Kidney (tissue), 14 donors: ENCODE results near the gene DMRTB1. TPM values are rescaled to one million over a fixed set of nuclear protein-coding genes. Genes with fewer than 3 reads are reported as not detected.

ENCODE experiments used
- DNase-seq, 5 donors: peaks; one replicate each; pipeline ENCODE4 v3.0.0-alpha.2; 2013 to 2020
- FAIRE-seq: peaks from 2 replicates; lab custom pipeline; 2012; peaks lifted over from hg19 to GRCh38; lab: Jason Lieb, UNC
- H3K27ac ChIP-seq, 2 donors: one replicate each; pipeline ENCODE4 v1.7.0; 2013; ENCODE audit warnings: low read depth in 2 of 2, low read length in 2 of 2, inconsistent platforms in 1 of 2
- H3K27me3 ChIP-seq: one replicate; pipeline ENCODE4 v1.7.1; 2013; ENCODE audit warnings: low read length, inconsistent platforms; ENCODE audit not compliant: control insufficient read depth, insufficient read depth
- H3K36me3 ChIP-seq, 3 donors: one replicate each; pipeline versions ENCODE4 v1.7.0 to v1.7.1; 2013; ENCODE audit warnings: low read length in 3 of 3, control low read depth in 1 of 3, inconsistent platforms in 1 of 3; ENCODE audit not compliant: insufficient read depth in 3 of 3, control insufficient read depth in 2 of 3
- H3K4me1 ChIP-seq, 3 donors: one replicate each; pipeline versions ENCODE4 v1.7.0 to v1.7.1; 2013; ENCODE audit warnings: low read length in 3 of 3, inconsistent platforms in 1 of 3, low read depth in 1 of 3; ENCODE audit not compliant: control insufficient read depth in 2 of 3, insufficient read depth in 2 of 3
- H3K4me3 ChIP-seq, 3 donors: one replicate each; pipeline versions ENCODE4 v1.7.0 to v1.8.1; 2013; ENCODE audit warnings: low read length in 3 of 3, control low read depth in 1 of 3, inconsistent platforms in 1 of 3
- H3K9ac ChIP-seq, 3 donors: one replicate each; pipeline versions ENCODE4 v1.7.0 to v1.7.1; 2013; ENCODE audit warnings: low read length in 3 of 3, control low read depth in 1 of 3, inconsistent platforms in 1 of 3
- H3K9me3 ChIP-seq, 3 donors: one replicate each; pipeline versions ENCODE4 v1.7.0 to v1.7.1; 2013; ENCODE audit warnings: low read length in 3 of 3, control low read depth in 1 of 3, inconsistent platforms in 1 of 3; ENCODE audit not compliant: control insufficient read depth in 2 of 3, insufficient read depth in 1 of 3
- intact Hi-C: fragments of 100-400 bp; cut with DNase I; formaldehyde crosslinking; loops from one replicate; pipeline ENCODE4 v1.11.1; 2022
- polyA plus RNA-seq: library from polyadenylated mRNA; stranded (reverse); fragments of 350-450 nt; fragmentation: Illumina TruSeq; extraction: RNeasy Lipid Tissue Mini Kit (QIAGEN cat#74804); gene quantifications from one replicate; pipeline ENCODE4 v1.2.3, GENCODE V29; 2014; ENCODE audit warnings: low read depth, low replicate concordance; ENCODE audit not compliant: insufficient read depth
- total RNA-seq: library from RNA; stranded (reverse); fragmentation: NEBNext Ultra II Directional; extraction: Animal tissue kit (Norgen Biotek cat#: 25700); gene quantifications from one replicate; pipeline ENCODE4 v1.2.1, GENCODE V29; 2021
- TF ChIP-seq, protein P1 (sequence below): IDR thresholded peaks from 3 replicates; pipeline ENCODE4 v1.5.1; 2012; ENCODE audit warnings: mild to moderate bottlenecking, moderate library complexity, borderline replicate concordance; ENCODE audit not compliant: insufficient read depth; ENCODE audit errors: extremely low read depth
- donor health status: control.
- donor health status: control.
- donor health status: control.
- donor health status: control.
- donor health status: control.
- donor health status: DM: yes; HTN: yes; CAD: no.
- donor health status: Normal renal cell carcinoma (clear cell type).

The DMRTB1 gene
- total and polyA plus RNA-seq, 2 donors from 2014 or later = not detected

DNA sequence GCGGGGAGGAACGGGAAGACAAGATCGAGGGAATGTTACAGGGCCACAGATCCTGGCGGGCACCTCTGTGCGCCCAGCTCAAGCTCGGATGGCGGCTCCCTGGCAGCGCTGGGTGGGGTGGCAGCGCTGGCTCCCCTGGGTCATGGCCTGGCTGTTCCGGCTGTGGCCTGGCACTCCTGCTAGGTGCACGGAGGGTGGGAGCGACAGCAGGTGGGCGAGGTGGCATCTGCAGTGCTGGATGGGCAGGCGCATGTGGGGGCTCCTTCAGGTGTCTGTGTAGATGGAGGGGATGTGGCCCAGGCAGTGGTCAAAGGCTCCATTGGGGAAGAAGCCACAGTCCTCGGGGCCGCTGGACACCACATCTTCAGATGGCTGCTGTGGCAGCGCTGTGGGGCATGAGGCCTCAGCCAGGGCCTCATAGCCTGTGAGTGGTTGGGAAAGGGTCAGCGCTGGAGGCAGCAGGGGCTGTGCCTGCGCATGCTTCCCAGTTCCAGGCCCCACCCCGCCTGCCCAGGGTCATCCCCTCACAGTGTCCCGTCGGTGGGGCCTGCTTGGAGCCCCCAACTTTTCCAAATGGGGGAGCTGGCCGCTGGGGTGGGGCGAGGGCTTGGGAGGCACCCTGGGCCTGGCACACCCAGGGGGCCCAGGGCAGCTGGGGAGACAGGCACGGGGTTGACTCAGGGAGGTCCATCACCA, 47.3 kb downstream of the DMRTB1 start:
- intact Hi-C loops = no loop called here
- H3K27me3 ChIP-seq = no peaks in the 10 kb centered on the region
- TF ChIP-seq, protein P1, sequence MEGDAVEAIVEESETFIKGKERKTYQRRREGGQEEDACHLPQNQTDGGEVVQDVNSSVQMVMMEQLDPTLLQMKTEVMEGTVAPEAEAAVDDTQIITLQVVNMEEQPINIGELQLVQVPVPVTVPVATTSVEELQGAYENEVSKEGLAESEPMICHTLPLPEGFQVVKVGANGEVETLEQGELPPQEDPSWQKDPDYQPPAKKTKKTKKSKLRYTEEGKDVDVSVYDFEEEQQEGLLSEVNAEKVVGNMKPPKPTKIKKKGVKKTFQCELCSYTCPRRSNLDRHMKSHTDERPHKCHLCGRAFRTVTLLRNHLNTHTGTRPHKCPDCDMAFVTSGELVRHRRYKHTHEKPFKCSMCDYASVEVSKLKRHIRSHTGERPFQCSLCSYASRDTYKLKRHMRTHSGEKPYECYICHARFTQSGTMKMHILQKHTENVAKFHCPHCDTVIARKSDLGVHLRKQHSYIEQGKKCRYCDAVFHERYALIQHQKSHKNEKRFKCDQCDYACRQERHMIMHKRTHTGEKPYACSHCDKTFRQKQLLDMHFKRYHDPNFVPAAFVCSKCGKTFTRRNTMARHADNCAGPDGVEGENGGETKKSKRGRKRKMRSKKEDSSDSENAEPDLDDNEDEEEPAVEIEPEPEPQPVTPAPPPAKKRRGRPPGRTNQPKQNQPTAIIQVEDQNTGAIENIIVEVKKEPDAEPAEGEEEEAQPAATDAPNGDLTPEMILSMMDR = no peak
- no peak overlapping the region for H3K27ac ChIP-seq
- H3K4me1 ChIP-seq = peaks cover 0 to 4% (median 0%) of the 10 kb centered on the region in 3 donors
- no peak for FAIRE-seq
- H3K9ac ChIP-seq = no peak overlapping the region
- DNase-seq = no peak
- no peaks in the 10 kb centered on the region for H3K9me3 ChIP-seq
- H3K36me3 ChIP-seq = no peaks in the 10 kb centered on the region
- no peak overlapping the region for H3K4me3 ChIP-seq

DNA sequence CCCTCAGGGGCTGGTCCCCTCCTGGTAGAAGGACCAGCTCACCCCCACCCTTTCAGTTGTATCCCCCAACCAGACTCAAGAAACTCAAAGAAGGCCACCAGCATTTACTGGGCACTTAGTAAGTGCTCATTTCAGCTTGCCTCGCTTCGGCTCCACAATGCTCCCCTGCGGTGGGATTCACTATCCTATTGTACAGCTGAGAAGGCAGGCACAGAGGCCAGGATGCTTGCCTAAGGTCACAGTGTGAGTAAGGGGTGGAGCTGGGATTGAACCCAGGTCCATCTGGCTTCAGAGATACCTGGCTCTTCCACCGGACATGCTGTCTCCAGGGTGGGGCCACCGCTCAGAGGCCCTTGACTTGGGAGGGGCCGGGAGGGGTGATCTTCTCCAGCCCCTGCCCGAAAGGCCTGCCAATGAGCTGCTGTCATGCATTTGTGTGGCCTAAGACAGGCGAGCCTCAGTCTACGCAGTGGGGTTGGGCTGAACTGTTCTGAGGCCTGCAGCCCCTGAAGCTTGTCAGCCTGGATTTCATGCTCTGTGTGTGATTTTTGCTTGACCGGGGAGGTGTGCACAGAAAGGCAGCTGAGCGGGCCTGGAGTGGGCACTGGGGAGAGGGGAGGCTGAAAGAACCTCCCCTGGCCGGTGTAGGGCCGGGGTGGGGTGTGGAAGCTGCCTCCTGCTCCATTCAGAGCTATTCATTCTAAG, 48.1 kb downstream of the DMRTB1 start:
- H3K9ac ChIP-seq = no peak overlapping the region
- intact Hi-C loops = no loop called here
- no peak overlapping the region for H3K27ac ChIP-seq
- H3K9me3 ChIP-seq = no peaks in the 10 kb centered on the region
- peaks cover 0 to 4% (median 0%) of the 10 kb centered on the region in 3 donors for H3K4me1 ChIP-seq
- no peak overlapping the region for H3K4me3 ChIP-seq
- DNase-seq = no peak
- TF ChIP-seq, protein P1 = no peak
- no peak for FAIRE-seq
- no peaks in the 10 kb centered on the region for H3K36me3 ChIP-seq
- no peaks in the 10 kb centered on the region for H3K27me3 ChIP-seq

DNA sequence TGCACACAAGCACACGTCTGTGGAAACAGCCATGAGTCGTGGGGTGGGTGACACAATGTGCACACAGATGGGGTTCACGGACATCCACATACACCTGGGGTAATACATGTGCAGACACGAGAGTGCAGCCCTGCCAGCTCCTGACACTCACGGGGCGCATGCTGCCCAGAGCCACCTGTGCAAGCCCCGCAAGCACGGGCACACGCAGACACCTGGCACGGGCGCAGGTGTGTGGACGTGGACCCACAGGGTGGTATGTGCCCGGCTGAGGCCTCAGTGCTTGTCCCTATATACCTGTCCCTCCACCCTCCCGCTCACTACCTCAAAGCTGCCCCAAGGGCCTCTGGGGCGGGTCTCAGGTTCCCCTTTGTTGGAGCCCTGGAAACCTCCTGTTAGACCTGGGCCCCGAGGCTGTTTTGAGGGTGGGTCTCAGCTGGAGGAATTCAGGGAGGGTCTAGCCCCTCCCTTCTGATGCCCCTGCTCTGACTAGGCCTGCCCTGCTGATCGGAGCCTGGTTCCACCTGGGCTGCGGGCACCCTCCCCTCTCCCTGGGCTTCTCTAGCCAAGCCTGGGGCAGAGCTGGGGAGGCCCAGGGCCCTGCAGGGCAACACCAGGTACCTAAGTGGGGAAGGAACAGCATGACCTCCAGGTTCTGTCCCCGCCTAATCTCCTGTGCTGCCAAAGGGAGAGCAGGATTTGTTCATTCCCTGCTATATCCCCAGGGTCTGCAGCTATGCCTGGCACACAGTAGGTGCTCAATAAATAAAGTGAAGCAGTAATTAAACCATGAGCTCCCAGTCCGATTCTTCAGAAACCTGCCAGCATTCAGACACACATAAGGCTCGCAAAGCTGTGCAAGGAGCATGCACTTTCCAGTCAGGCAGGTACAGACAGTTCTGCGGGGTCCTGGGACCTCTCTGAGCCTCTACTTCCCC, 49.1 kb downstream of the DMRTB1 start:
- FAIRE-seq (no peak), DNase-seq (no peak)
- intact Hi-C loops = no loop called here
- no peaks in the 10 kb centered on the region for H3K9me3 ChIP-seq
- H3K4me3 ChIP-seq = no peak overlapping the region
- H3K27me3 ChIP-seq = no peaks in the 10 kb centered on the region
- peaks cover 0 to 6% (median 0%) of the 10 kb centered on the region in 3 donors for H3K4me1 ChIP-seq
- no peak overlapping the region for H3K27ac ChIP-seq
- TF ChIP-seq, protein P1 = no peak
- H3K9ac ChIP-seq = no peak overlapping the region
- no peaks in the 10 kb centered on the region for H3K36me3 ChIP-seq
